NCI-H774 (cell line): ENCODE results near the gene WRAP53.

ENCODE experiments used
- DNase-seq: peaks from one replicate; lab custom pipeline; 2025; lab: John Stamatoyannopoulos, UW

WRAP53 gene

GRCh38 chr17:7709031-7709430, 20.8 kb downstream of the WRAP53 start:
- no peak for DNase-seq

- DNase-seq = no peak
Observed at GRCh38 chr17:7710301-7710700, 22.0 kb downstream of the WRAP53 start.

- no peak for DNase-seq
Observed at GRCh38 chr17:7711051-7711755, 22.9 kb downstream of the WRAP53 start.

GRCh38 chr17:7712111-7712771, 24.0 kb downstream of the WRAP53 start:
- no peak for DNase-seq

GRCh38 chr17:7713782-7714181, 25.5 kb downstream of the WRAP53 start:
- DNase-seq = no peak

GRCh38 chr17:7714721-7715594, 26.7 kb downstream of the WRAP53 start:
- no peak for DNase-seq

- no peak for DNase-seq
Observed at GRCh38 chr17:7715936-7716886, 27.9 kb downstream of the WRAP53 start.

- DNase-seq = peak; percentile 63
Observed at GRCh38 chr17:7716901-7717755, 28.9 kb downstream of the WRAP53 start, which contains the start of gene DNAH2. Gene DNAH2, plus strand, starts transcription at chr17:7717744. Its CDS starts 1,991 bp downstream, at chr17:7719735.

- no peak for DNase-seq
Observed at GRCh38 chr17:7717756-7718350, 29.6 kb downstream of the WRAP53 start.

- DNase-seq = no peak
Observed at GRCh38 chr17:7719661-7720060, 31.4 kb downstream of the WRAP53 start.

GRCh38 chr17:7720125-7720524, 31.8 kb downstream of the WRAP53 start:
- no peak for DNase-seq

GRCh38 chr17:7721612-7722011, 33.3 kb downstream of the WRAP53 start:
- DNase-seq = no peak

GRCh38 chr17:7727886-7728285, 39.6 kb downstream of the WRAP53 start:
- DNase-seq = no peak

- DNase-seq = no peak
Observed at GRCh38 chr17:7729816-7730215, 41.5 kb downstream of the WRAP53 start.

- DNase-seq = no peak
Observed at GRCh38 chr17:7732981-7733539, 44.8 kb downstream of the WRAP53 start.

- DNase-seq = no peak
Observed at GRCh38 chr17:7737601-7738000, 49.3 kb downstream of the WRAP53 start.

- DNase-seq = no peak
Observed at GRCh38 chr17:7739746-7740145, 51.5 kb downstream of the WRAP53 start.

GRCh38 chr17:7740481-7741001, 52.3 kb downstream of the WRAP53 start:
- DNase-seq = no peak

- DNase-seq = no peak
Observed at GRCh38 chr17:7742729-7743128, 54.5 kb downstream of the WRAP53 start.

- DNase-seq = no peak
Observed at GRCh38 chr17:7744416-7744815, 56.1 kb downstream of the WRAP53 start.
